GM21528 (cell line): ENCODE data around the gene SORBS1.

Experiments used
- ATAC-seq: cut with Tn5 transposase; IDR thresholded peaks from one replicate; pipeline ENCODE4 v1.9.1; 2021; ENCODE audit warnings: mild to moderate bottlenecking, moderate library complexity; ENCODE audit not compliant: unreplicated experiment, low FRiP score

SORBS1 gene

GRCh38 chr10:95306851-95307250 lies 254.3 kb downstream of the SORBS1 start:
- ATAC-seq = no peak

DNA sequence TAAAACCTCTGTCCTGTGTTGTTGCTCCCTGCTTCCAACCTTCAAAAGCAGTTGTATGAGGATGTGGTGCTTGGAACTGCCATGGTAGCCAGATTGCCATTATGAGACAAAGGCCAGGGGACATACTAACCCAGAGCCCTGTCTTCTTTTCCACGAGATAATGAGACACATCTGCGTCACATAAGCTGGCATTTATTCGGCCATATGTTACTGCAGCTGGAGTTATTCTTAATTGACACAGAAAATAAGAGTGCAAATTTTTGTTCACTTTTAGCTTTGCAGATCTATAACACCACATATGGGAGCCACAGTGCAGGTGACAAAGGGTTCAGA lies 254.9 kb downstream of the SORBS1 start:
- ATAC-seq = no peak

DNA sequence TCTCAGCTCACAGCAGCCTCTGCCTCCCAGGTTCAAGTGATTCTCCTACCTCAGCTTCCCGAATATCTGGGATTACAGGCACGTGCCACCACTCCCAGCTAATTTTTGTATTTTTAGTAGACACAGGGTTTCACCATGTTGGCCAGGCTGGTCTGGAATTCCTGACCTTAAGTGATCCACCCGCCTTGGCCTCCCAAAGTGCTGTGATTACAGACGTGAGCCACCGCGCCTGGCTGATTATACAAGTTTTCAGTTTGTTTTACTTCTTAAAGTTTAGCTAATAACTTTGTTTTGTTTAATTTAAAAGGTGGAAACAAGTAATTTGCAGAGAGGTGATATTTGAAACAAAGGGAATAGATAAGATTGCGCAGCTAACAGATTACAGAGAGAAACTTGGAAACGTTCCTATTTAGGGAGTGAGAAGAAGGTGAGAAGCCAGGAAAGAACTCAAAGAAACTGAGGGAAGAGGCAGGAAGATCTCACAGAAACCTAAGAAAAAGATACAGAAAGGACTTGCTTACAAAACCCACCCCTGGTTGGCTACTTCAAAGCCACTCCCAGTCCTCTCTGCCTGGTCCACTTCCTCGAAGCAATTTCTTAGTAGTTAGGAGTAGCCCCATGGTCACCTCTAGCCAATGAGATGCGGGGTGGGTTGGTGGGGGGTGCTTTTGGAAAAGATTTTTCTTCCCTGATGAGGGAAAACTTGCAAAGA lies 255.4 kb downstream of the SORBS1 start:
- ATAC-seq = no peak

DNA sequence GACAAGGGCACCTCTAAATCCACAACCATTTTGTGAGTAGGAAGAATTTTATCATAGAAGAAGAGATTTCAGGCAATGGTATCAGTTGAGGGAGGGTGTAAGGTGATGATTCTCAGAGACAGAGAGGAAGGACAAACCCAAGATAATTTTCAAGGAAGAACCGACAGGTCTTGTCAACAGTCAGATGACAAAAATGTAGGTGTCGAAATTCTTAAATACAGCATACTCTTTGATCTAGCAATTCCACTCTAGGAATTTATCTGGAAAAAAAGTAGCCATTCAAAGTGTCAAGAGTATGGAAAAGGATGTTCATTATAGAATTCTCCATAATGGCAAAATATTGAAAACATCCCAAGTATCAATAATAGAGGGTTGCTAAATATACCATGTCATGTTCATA lies 256.2 kb downstream of the SORBS1 start:
- ATAC-seq = no peak

DNA sequence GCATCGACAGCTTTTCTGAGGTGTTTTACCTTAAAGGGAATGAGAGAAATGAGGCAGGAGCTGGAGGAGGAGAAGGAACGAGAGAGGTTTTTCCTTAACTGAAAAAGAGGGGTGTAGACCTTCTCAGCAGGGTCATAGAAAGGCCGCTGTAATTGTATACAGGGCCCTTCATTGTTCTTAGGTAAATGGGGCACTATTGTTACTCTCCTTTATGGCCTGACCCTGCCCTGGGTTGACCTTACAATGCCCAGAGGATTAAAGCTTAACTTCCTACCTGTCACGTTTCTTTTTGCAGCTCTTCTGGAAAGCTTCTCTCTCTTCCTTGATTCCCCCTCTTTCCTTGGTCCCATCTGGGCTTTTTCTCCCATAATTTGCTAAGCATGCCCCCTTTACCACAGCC lies 256.7 kb downstream of the SORBS1 start:
- no peak for ATAC-seq

DNA sequence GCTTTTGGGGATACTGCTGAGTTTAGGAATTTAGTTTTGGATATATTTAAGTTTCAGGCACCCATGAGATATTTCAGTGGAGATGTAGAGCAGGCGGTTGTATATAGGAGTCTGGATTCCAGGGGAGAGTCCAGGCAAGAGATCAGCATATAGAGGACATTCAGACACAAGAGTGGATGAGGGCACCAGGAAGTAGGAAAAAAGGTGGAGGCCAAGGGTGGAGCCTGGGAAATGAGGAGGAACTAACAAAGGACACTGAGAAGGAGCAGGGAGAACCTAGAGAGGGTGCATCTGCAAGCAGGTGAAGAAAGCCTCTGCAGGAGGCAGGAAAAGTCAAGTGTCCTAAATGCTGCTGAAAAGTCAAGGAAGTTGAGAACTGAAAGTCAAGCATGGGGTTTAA lies 257.2 kb downstream of the SORBS1 start:
- no peak for ATAC-seq

DNA sequence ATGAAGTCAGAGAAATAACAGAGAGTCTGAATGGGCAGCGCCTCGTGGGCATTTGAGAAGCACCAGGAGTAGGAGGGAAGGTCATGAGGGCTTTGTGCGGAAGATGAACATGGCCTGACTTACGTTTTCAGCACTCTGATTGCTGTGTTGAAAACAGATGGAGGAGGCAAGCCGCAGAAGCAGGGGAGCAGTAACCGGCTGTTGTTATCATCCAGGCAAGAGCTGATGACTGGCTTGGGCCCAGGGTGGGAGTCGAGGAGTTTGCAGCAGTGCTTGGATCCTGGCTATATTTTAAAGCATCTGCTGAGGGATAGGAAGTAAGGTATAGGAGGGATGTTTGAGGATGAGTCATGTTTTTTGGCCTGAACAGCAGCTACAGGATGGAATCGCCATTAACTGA lies 257.6 kb downstream of the SORBS1 start:
- ATAC-seq = no peak

- ATAC-seq = no peak
Measured at GRCh38 chr10:95300022-95300539, 261.1 kb downstream of the SORBS1 start.

DNA sequence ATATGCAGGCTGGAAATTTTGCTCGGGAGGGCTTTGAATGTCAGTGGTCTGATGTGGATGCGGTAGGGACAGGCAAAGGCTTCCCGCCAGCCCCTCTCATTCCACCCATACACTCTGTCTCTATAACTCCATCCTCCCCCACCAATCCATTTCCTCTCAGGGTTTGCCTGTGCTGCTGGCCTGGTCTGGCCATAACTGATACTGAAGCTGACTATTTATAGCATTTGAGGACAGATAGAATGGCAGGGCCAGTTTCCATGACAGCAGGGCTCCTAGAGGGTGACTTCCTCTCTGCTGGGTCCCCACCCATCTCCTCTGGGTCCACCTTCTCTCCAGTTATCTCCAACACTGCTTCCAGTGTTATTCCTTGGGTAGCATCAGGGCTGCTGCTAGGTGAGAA lies 263.8 kb downstream of the SORBS1 start:
- ATAC-seq = no peak

DNA sequence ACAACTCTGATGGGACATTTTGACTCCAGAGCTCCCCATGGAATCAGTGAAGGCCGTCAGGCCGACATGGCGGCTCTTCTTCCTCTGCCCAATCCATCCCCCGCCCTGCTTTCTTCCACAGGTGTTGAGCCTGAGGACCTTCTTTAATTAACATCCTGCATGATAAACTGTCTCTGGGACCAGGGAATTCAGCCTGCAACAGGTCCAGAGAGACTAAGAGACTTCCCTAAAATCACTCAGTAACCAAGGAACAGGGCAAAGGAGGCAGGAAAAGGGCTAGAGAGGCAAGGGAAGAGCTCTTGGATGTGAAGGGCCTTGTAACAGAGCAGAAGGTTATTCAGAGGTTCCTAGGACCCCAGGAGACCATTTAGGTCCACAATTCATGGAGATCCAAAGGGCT lies 264.4 kb downstream of the SORBS1 start:
- ATAC-seq = no peak

GRCh38 chr10:95295031-95295755 lies 266.0 kb downstream of the SORBS1 start:
- ATAC-seq = peak; percentile 76

DNA sequence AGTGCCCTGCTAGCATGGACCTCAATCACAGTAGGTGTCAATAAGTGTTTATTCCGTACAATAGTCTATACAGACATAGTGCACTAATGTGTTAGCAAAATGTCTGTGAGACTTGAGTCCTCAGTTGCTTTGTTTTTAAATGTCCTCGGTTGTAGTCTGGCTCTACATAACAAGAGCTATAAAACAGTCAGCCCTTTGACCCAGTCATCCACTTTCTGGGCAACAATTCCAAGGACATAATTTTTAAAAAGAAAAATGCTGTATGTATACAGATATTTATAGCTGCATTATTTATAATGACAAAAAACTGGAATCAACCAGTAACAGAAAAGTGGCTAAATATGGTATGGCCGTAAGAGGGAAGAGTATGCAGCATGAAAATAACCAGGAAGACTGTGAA lies 267.5 kb downstream of the SORBS1 start:
- ATAC-seq = no peak

DNA sequence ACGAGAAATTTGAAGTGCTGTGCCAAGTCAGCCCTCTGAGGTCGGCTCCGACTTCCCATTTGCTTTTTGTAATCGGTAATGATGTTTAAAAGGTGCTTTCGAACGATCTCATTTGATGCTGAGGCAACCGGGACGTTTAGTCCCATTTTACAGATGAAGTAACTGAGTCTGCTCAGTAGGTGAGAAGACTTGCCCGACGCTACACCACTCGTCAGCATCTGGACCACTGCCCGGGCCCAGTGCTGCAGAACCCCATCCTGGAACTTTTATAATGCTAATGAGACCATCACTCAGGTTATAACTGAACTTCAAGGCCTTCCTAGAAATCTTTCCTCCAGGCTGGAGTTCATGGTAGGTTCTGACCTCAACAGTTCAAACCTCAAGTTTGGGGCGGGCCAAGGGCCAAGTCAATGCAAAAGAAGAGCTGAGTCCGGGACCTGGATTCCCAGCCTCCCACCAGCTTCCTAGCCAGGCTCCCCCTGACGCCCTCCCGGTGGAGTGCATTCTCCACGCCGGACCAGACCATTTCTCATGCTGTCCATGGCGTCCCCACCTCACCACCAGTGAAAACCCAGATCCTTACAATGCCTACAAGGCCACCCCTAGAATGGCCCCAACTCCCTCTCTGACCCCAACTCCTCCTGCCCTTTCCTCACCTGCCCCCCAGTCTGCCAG lies 269.7 kb downstream of the SORBS1 start:
- no peak for ATAC-seq

- peak; percentile 43 for ATAC-seq
Measured at GRCh38 chr10:95290461-95291364, 270.5 kb downstream of the SORBS1 start, which contains the start of gene PDLIM1. Gene PDLIM1 (minus strand): TSS chr10:95291003. CDS start chr10:95290915, 88 bp downstream.

- no peak for ATAC-seq
Measured at GRCh38 chr10:95289921-95290421, 271.2 kb downstream of the SORBS1 start.

DNA sequence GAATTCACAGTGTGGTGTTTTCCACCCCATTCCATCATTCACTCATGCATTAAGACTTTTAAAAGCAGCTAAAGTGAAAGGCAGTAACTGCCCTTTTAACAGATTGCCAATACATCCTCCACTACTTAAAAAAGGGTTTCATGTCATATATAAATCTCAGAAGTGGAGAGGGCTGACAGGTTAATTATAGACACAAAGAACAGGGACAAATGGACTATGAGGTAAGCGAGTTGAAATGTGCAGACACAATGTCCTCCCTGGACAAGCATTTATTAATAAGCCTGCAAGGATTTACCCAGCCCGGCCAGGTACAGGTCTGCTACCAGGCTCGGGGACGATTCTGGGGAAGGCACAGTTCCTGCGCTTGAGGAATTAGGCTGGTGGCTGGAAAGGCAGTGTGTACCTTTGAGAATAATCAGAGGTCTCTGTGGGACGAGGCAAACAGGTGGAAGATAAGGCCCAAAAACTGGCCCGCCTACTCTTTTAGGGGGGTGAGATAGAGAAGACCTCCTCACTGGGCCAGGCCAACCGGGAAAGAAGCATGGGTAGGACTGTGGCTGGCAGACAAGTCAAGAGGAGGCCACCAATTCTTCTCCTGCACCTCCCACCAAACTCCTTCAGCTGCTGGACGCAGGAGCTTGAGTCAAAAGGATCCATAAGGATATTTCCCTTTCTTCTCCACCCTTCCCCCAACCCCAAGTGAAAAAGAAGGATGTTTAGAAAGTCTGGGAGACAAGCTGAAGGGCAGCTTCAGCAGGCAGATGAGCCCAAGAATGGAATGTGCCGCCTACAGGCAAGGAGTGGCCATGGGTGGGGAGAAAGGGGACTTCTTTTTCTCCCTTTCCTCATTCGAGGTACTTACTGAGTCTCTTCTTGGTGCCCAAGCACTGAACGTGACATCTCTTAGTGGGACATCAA lies 271.9 kb downstream of the SORBS1 start:
- no peak for ATAC-seq

GRCh38 chr10:95288303-95288702 lies 272.9 kb downstream of the SORBS1 start:
- ATAC-seq = no peak

DNA sequence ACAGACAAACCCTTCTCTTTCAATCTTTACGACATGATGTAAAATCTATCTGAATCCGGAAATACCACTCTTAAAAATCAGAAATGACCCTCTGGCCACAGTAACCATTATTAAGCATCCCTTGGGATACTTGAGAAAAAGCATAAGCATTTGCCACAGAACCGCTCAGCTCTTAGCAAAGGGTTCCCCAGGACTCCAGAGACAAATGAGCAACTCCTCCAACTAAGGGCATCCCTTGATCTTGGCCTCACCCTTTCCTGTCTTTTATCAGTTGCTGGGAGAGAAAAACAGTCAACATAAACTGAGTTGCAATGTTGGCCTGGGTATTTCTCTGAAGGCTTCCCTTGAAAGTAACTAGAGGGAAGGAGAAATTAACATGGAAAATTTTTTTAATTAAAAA lies 273.9 kb downstream of the SORBS1 start:
- no peak for ATAC-seq

GRCh38 chr10:95286707-95287106 lies 274.5 kb downstream of the SORBS1 start:
- no peak for ATAC-seq
